Progenitor cell of endocrine pancreas (in vitro differentiated cells): ENCODE data around the gene RNF220. TPM values are rescaled to one million over a fixed set of nuclear protein-coding genes. Genes with fewer than 3 reads are reported as not detected.

Experiments used
- DNase-seq: peaks from one replicate; pipeline ENCODE4 v3.0.0; 2021; ENCODE audit warnings: low spot score; ENCODE audit not compliant: unreplicated experiment
- H3K27ac Mint-ChIP-seq: 2 replicates; pipeline ENCODE4 v1.8.0; 2021; ENCODE audit warnings: mild to moderate bottlenecking, moderate library complexity, mixed read lengths
- H3K27me3 Mint-ChIP-seq: 2 replicates; pipeline ENCODE4 v1.8.0; 2021; ENCODE audit warnings: mixed read lengths
- H3K36me3 Mint-ChIP-seq: 2 replicates; pipeline ENCODE4 v1.8.0; 2022; ENCODE audit warnings: mixed read lengths; ENCODE audit not compliant: insufficient read depth
- H3K4me1 Mint-ChIP-seq: 2 replicates; pipeline ENCODE4 v1.8.0; 2021; ENCODE audit warnings: low read depth, mixed read lengths
- H3K4me3 Mint-ChIP-seq: 2 replicates; pipeline ENCODE4 v1.8.0; 2021; ENCODE audit warnings: low read depth, mild to moderate bottlenecking, moderate library complexity, mixed read lengths
- H3K9me3 Mint-ChIP-seq: 2 replicates; pipeline ENCODE4 v1.8.0; 2021; ENCODE audit warnings: low read depth, mixed read lengths
- CTCF ChIP-seq: fragments of 200-600 bp; sonication (generic); IDR thresholded peaks from one replicate; pipeline ENCODE4 v1.5.0; 2021; ENCODE audit warnings: antibody characterized with exemption, mild to moderate bottlenecking; ENCODE audit not compliant: unreplicated experiment
- total RNA-seq: library from RNA; stranded (reverse); gene quantifications from 2 replicates; pipeline ENCODE4 v1.2.1, GENCODE V29; 2021

The RNF220 gene
- total RNA-seq, 1 donor from 2014 or later: 85.9 TPM

- Mint-ChIP-seq H3K4me1 (peaks cover 13% of the 10 kb centered on the region), H3K27ac (no peak overlapping the region), H3K4me3 (no peak overlapping the region), H3K9me3 (no peaks in the 10 kb centered on the region), H3K36me3 (peaks cover 18% of the 10 kb centered on the region), H3K27me3 (no peaks in the 10 kb centered on the region)
- no peak for DNase-seq
- no peak for TF ChIP-seq CTCF
These were observed 229.6 kb downstream of the RNF220 start for GRCh38 chr1:44634606-44635189.

GRCh38 chr1:44635439-44635838, 230.4 kb downstream of the RNF220 start:
- no peak for DNase-seq
- no peak overlapping the region for H3K4me3 Mint-ChIP-seq
- H3K4me1 Mint-ChIP-seq: peaks cover 17% of the 10 kb centered on the region
- no peaks in the 10 kb centered on the region for H3K27me3 Mint-ChIP-seq
- no peak overlapping the region for H3K27ac Mint-ChIP-seq
- H3K36me3 Mint-ChIP-seq: peaks cover 18% of the 10 kb centered on the region
- H3K9me3 Mint-ChIP-seq: no peaks in the 10 kb centered on the region
- no peak for TF ChIP-seq CTCF

- TF ChIP-seq CTCF: no peak
- no peaks in the 10 kb centered on the region for H3K9me3 Mint-ChIP-seq
- peaks cover 18% of the 10 kb centered on the region for H3K36me3 Mint-ChIP-seq
- peaks cover 18% of the 10 kb centered on the region for H3K4me1 Mint-ChIP-seq
- H3K27ac Mint-ChIP-seq: no peak overlapping the region
- no peak overlapping the region for H3K4me3 Mint-ChIP-seq
- no peaks in the 10 kb centered on the region for H3K27me3 Mint-ChIP-seq
- DNase-seq: no peak
These were observed 231.1 kb downstream of the RNF220 start for GRCh38 chr1:44636083-44636687.

GRCh38 chr1:44636688-44637598, 231.9 kb downstream of the RNF220 start:
- H3K36me3 Mint-ChIP-seq: peaks cover 19% of the 10 kb centered on the region
- H3K9me3 Mint-ChIP-seq: no peaks in the 10 kb centered on the region
- peaks cover 20% of the 10 kb centered on the region for H3K4me1 Mint-ChIP-seq
- H3K27me3 Mint-ChIP-seq: no peaks in the 10 kb centered on the region
- TF ChIP-seq CTCF: no peak
- no peak overlapping the region for H3K27ac Mint-ChIP-seq
- DNase-seq: no peak
- H3K4me3 Mint-ChIP-seq: no peak overlapping the region

- Mint-ChIP-seq H3K4me1 (peaks cover 23% of the 10 kb centered on the region), H3K27me3 (no peaks in the 10 kb centered on the region), H3K36me3 (peaks cover 23% of the 10 kb centered on the region), H3K9me3 (no peaks in the 10 kb centered on the region), H3K4me3 (no peak overlapping the region), H3K27ac (peak overlapping the region; percentile 33)
- TF ChIP-seq CTCF: no peak
- no peak for DNase-seq
These were observed 232.8 kb downstream of the RNF220 start for GRCh38 chr1:44637702-44638411.
